ENCODE data around the gene PRRT1B.
A peak's percentile ranks its signal among the peaks of the same experiment; 100 is the strongest.

Gene PRRT1B

DNA sequence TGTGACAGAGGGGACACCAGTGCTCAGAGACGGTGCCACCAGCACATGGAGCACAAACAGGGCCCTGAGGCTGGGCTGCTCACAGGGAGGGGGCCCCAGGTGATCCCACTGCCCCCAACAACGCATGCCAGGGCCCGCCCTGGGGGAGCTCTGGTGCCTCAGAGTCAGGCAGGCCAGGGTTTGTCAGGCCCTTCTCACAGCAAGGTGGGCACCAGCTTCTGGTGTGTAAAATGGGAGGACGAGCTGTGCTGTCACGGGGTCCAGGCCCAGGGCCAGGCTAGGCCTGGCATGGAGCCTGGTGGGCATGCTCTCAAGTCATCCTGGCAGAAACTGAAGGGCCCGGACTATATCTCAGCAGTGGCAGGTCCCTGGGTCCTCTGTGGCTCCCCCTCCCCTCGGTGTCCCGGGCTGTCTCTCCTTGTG lies 34.5 kb downstream of the PRRT1B start:
- no peak for DNase-seq (ENCODE audit: low read depth in 2 of 2)

DNA sequence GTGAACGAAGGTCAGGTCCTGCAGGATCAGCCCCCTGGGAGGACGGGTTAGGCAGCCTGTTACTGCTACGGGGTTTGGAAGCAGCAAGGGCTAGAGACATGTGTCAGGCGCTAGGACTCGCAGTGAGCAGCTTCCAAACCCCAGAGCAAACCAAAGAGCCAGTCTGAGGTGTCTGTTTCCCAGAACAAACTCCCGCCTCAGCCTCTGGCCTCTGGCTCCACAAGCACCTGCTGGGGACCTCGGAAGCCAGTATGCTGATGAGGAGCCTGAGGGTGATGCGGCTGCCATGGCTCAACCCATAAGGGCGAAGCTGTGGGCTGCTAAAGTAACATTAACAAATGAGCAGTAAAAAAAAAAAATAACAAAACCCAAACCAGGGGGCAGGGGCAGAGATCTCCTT lies 35.0 kb downstream of the PRRT1B start:
- no peak for DNase-seq (ENCODE audit: low read depth in 2 of 2)

DNA sequence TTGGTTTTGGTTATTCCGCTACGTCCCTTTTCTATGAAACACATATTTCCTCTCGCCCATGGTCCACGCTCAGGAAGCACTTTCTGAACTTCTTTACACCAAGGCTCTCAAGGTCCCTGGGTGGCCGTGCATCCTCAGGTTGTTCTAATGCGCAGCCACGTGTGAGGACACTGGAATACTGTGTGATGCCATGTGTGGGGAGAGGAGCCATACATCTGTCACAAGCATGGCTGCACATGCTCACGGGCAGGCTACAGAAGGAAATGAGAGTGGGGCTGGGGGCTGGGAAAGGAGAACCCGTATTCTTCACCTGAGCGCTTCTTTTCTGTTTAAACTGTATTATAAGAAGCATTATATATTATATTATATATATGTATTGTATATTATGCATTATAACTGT lies 36.7 kb downstream of the PRRT1B start:
- no peak for DNase-seq (ENCODE audit: low read depth in 2 of 2)

DNA sequence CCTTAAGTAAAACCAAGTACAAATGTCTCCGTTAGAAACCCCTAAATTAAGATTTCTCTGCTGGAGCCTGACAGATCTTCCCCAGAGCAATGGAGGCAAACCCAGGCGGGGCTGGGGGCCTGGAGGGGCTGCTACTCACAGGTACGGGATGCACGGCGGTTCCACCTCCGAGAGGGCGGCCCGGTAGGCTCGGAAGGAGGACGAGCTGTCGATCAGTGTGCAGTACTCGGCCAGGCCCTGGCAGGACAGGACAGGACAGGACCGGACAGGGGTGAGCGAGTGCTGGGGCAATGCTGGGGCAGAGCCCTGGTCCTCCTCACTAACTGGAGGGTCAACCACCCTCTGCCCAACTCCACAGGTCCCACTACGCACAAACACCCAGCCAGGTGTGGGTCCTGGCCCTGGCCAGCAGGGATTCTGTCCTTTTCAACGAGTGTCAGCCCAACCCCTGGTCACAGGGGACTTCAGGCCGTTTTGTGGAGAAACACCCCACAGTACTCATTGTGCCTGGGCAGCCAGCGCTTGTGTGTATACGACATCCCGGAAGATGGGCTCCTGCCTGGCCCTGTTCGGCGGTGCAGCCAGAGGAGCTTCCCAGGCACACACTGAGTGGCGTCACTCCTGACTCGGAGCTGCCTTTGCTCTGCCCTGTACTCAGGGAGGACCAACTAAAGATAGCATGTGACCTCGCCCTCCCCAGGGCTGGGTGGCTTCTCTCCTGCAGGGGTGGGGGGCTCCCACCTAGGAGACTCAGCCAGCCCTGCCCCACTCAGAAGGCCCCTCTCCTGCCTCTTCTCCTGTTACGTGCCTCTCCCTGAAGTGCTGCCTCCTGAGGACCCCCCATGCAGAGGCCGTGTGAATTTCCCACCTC lies 37.4 kb downstream of the PRRT1B start:
- DNase-seq (ENCODE audit: low read depth in 2 of 2): no peak

DNA sequence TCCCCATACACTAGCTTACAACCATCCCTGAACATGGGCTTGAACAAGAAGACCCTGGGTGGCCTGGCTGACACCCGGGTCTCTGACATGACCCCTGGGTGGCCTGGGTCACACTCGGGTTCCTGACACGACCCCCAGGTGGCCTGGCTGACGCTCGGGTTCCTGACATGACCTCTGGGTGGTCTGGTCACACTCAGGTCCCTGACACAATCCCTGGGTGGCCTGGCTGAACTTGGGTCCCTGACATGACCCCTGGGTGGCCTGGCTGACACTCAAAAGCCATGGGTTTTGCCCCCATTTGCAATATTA lies 38.0 kb downstream of the PRRT1B start:
- no peak for DNase-seq (ENCODE audit: low read depth in 2 of 2)

DNA sequence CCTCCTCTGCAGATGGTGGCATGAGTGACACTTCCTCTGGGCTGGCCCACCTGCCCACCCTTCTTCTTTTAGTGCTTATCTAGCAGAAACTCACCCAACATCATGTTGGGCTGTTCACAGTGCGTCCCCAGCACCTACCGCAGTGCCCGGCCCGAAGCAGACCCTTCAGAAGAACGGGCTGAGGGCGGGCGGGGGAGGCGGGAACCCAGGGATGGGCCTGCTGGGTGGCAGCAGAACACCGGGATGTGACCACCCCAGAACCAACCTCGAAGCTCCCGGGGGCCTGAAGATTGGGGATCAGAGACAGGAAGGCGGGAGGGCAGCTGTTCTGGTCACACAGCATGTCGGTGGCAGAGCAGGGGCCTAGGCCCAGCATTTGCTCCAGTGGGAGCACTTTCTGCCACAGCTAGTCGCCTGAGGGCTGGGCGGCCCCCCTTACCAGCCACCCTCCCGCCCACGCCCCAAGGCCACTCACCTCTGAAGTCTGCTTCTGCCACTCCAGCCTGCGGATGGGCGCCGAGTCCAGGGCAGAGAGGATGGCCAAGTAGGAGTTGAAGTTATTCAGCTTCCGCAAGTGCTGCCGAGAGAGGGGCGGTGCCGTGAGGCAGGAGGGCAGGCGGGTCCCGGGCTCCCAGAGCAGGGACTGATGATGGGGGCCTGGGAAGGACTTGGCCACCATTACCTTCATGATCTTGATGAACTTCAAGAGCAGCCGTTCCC lies 38.7 kb downstream of the PRRT1B start:
- no peak for DNase-seq (ENCODE audit: low read depth in 2 of 2)

DNA sequence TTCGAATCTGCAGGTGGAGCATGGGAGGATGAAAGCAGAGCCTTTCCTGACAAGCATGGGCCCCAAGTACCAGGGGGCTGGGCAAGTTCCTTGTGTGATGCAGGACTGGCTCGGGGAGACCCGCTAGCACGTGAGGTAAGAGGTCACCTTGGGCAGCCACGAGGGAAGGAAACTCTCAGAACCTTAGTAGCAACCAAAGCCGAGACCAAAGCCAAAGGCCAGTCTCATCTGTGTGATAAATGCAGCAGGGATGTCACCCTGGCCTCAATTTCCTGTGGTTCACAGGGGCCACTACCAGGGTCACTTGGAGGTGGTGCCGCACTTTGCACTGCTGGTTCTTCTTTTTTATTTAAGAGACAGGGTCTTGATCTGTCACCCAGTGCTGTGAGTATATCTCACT lies 39.5 kb downstream of the PRRT1B start:
- no peak for DNase-seq (ENCODE audit: low read depth in 2 of 2)

DNA sequence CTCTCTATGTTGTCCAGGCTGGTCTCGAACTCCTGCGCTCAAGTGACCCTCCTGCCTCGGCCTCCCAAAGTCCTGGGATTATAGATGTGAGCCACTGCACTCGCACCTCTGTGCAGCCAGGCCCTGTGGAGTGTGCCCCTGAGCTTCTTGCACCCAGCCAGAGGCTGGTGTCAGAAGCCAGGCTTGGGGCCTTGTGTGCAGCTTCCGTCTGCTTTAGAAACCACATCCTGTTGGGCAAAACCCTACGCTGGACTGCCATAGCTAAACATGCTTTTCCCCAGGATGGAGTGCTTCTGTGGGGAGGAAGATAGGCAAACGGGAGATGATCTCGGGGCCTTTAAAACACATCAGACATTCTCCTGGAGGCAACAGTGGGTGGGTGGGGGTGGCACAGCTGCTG lies 40.1 kb downstream of the PRRT1B start:
- no peak for DNase-seq (ENCODE audit: low read depth in 2 of 2)

DNA sequence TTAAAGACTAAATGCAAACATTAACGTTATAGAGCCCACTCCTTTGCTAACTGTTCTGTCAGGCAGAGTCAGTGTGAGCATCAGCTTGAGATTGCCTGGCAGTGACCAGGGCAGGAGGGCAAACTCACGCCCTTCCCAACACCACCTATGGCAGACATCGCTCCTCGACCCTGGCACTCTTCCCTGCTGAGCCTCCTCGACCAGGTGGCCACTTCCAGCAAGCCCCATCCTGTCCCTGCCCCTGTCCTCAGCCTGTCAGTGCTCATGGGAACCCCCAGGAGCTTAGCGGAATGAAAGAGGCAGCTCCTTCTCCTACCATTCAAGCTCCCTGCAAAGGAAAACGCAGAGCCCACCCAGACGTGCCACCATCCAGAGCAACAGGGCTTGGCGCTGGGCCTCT lies 42.0 kb downstream of the PRRT1B start:
- DNase-seq (ENCODE audit: low read depth in 2 of 2): no peak

DNA sequence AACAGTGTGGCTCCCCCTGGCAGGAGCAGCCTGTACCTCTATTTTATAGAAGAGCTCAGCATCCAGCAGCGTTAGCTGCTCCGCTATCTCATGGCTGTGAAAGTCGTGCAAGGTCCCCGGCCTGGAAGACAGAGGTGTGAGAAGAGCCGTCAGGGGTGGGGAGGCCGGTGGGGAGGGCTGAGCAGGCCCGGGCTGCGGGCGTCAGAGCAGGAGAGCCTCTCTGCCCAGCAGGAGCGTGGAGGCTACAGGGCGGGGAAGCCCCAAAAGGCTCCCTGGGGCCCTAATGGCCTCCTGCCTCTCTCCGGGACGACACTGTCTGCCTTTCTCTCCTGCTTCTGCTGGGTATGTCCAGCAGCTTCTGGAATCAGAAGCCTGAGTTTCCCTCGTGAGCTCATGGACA lies 42.6 kb downstream of the PRRT1B start:
- no peak for DNase-seq (ENCODE audit: low read depth in 2 of 2)

DNA sequence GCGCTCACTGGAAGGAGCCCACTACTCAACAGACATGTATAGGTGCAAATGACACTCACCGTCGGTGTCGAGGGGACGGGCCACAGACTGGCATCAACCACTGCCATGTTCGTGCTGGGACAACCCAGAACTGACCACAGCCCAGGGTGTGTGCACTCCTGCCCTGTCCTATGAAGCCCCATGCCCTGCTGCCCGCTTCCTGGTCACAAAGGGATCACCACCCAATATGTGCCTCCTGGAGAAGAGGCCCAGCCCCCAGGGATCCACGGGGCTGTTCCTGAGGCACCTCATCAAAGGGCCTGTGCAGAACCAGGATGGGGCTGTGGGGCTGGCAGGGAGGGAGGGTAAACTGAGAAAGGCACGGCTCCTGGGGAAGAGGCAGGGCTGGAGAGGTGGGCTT lies 43.1 kb downstream of the PRRT1B start:
- DNase-seq (ENCODE audit: low read depth in 2 of 2): no peak

DNA sequence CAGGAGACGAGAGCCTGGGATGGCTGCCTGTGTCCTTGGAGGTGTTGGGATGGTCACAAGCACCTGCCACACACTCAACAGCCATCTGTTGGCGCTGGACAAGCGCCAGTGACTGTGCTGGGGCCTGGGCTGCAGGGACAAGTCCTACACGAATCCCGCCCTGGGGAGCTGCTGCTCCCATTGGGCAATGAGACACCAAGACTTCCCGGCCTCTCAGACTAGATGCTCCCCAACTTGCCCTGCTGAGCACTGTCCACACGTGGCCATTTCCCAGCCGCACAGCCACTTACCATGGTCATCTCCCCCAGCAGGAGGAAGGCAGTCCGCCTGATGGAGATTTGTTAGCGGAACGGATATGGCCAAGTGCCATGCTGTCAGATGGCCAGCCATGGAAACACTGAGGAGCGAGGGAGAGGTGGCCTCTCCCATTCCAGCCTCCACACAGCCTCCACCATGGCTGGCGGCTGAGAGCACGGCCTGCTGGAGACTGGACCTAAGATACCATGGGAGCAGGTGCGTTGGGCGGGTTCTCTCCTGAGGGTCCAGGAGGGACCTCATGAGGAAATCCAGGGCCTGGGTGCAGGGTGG lies 43.9 kb downstream of the PRRT1B start:
- no peak for DNase-seq (ENCODE audit: low read depth in 2 of 2)

DNA sequence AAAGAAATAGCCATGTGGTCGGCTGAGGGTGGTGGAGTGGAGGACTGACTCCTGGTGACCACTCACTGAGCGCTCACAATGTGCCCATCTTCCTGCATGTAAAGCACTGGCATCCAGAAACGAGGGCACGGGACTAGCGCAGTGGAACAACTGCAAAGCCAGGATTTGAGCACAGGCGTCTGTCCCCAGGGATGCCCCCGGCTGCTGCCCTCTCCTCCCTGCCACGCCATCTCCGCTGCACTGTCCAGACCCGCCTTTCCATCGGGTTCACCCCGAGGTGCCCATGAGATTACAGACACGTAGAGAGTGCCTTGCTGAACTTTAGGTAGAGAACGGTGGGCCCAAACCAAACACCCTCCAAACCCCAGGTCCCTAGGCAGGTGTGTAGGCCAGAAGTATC lies 44.7 kb downstream of the PRRT1B start:
- DNase-seq (ENCODE audit: low read depth in 2 of 2): no peak

DNA sequence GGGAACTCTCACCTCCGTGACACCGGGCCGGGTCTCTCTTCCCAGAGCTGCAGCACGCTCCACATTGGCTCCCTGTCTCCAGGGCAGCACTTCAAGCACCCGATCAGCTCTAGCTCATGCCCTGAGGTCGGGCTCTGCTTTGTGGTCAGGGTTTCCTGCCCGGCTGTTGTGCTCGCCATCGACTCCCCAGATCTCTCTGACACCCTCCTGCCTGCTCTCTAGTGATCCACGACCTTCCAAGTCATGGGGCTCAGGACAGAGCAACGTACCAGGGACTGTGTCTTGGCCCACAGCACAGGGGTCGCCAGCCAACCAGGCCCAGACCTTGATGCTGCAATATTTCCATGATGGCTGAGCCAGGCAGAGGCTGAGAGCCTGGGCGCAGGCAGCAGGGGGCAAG lies 45.1 kb downstream of the PRRT1B start:
- DNase-seq (ENCODE audit: low read depth in 2 of 2): no peak

DNA sequence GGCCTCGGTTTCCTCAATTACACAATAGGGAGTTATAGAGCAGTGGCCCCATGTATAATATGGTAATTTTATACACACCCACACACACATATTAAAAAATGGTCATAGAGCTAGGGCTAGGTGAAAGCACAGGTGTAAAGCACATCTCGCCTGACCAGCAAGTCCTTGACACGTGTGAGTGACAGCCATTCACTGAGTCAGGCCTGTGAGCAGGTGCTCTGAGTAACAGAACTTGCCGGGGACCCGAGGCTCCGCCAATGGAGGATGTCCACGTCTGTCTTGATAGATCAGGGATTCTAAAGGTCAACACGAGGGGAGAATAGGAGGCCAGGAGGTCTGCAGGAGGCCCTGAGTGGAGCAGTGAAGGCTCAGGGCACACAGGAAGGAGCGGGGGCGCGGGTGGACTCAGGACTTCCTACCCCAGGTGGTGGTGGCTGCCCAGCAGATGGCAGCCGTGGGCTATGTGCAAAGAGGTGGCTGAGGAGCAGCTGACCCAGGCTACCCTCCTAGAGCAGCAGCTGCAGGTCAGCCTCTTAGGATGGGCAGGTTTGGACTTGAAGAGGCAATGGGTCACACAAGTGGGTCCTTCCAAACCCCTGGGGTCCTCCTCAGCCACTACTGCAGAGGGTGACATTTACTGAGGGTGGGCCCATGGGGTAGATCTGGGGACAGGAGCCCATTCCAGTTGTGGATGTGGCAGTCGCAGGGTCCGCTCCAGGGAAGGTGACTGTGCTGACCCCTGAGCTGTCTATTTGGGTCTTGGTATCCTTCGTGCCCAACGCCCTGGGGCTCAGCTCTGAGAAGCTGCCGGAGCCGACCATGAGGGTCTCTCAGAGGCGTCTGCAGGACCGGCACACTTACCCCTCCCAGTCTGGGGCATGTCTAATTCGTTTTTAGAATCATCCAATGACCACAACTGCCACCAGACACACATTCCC lies 45.9 kb downstream of the PRRT1B start:
- DNase-seq (ENCODE audit: low read depth in 2 of 2): peak; percentile 70 to 73

DNA sequence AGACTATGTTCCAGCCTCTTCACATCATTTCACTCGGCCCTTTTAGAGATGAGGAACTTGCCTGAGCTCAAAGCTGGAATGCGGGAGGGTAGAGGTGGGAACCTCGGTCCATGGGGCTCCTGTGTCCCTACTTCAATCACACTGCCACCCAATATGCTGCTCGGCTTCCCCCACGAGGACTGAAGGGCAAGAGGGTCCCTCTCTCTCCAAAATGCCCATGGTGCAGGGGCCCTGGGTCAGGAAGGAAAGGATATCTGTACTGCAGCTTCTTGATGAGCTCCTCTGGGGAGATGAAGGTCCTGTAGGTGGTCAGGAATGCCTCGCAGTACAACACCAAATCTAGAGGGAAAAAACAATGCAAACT lies 46.5 kb downstream of the PRRT1B start:
- DNase-seq (ENCODE audit: low read depth in 2 of 2): no peak

DNA sequence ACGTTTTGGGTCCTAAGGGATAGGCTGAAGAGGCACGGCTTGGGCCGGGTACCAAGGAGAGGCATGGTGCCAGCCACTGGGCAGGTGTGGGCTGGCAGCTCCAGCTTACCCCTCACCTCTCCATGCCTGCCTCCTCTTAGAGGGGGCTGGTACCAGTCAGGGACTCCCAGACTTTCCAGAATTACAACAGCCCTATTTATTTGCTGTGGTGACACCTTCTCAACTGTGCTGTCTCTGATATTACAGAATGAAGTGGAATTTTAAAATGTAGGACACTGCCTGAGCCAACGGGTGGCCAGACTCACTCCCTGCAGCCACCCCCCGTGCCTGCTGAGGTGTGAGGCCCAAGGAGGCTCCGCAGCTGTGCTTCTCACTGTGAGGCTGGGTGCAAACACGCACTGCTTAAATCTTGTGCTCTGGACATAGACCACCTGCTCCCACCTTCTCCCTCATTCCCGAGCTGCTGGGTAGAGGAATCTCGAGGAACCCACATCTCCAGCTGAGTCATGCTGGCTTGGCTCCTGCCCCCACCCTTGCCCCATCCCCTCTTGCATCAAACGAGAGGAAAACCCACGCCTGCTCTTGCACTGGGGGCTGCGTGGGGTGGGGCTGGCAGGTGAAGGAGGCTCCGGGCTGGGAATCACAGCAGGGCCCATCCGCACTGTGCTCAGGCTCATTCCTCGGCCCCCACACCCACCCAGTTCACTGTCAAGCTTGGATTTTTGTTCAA lies 47.9 kb downstream of the PRRT1B start:
- no peak for DNase-seq (ENCODE audit: low read depth in 2 of 2)

DNA sequence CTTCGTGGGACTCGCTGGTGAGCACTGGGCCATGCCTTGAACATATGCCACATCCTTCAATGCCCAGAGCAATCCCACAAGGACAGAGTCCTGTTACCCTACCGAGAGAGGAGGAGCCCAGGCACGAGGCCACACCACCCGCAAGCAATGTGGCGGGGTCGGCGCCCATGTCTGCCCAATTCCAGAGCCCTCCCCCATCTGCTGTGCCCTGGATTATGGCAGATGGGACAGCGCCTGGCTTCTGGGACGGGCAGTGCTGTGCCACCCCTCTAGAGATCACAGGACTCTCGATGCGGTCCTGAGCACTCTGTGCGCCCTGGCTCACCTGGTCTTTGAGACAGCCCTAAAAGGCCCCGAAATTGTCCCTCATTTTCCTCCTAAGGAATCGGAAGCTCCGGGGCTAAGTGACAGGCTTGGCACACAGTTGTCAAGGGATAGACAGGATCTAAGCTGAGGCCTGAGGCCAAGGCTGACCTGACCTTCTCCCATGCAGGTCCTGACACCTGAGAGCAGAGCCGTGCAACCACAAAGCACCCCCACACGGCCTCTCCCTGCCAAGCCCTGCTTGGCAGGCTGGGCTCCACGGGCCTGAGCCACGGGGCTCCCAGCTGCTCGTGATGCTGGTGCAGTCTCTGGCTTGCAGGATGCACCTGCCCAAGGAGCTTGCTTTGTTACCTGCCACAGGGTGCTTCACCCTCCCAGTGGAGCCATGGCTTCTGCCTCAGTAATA lies 48.8 kb downstream of the PRRT1B start:
- no peak for DNase-seq (ENCODE audit: low read depth in 2 of 2)

DNA sequence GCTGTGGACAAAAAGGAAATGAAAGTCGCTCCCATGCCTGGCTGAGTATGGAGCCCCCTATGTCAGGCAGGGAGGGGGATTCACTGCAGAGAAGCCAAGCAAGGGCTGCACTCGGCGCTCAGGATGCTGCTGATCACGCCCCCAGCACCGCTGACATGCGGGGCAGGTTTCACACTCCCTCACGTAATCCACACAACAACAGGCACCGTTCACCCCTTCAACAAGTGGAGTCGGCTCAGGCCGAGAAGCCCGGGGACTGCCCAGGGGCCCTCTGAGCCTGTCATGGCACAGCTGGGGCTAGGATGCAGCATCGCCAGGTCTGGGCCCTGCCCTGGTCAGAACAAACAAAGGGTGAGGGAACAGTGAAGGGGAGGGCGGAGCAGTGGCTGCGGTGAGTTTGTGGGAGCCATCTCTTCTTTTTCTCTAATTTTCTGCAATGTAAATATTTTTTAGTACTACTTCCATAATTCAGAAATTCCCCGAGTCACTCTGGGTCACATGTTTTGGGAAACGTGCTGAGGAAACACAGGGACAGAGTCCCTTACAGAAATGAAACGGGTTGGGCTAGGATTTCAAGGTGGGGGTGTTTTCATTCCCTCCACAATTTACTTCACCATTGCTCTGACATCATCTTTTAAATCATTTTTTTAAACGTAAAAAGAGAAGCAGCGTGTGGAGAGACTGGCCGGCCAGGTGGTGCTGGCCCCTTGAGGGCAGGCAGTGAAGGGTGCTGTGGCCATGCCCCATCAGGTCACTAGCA lies 49.8 kb downstream of the PRRT1B start:
- DNase-seq (ENCODE audit: low read depth in 2 of 2): no peak
